Erythroblast (primary cell): ENCODE measurements around the gene SS18L1.

ENCODE experiments used
- GATA1 ChIP-seq: IDR thresholded peaks from 2 replicates; pipeline ENCODE4 v1.6.1; 2011; ENCODE audit warnings: low read depth, mild to moderate bottlenecking, control low read depth, low read length, moderate library complexity
- POLR2A ChIP-seq: IDR thresholded peaks from 2 replicates; pipeline ENCODE4 v1.6.1; 2011; ENCODE audit warnings: mild to moderate bottlenecking, low read length

- TF ChIP-seq POLR2A (no peak), GATA1 (no peak)
Observed at GRCh38 chr20:62111148-62111547, 32.4 kb upstream of the SS18L1 start.
